PC-3 (cell line): ENCODE measurements around the gene ARHGEF39. TPM values are rescaled to one million over a fixed set of nuclear protein-coding genes. Genes with fewer than 3 reads are reported as not detected.

ENCODE experiments used
- ATAC-seq: fragments of 200-7000 bp; cut with Tn5 transposase; 2 replicates; pipeline ENCODE4 v1.9.1; 2020; ENCODE audit warnings: mild to moderate bottlenecking, moderate library complexity
- BruUV-seq: library from RNA; stranded (reverse); fragments of 400-500 nt; replicated peaks from 2 replicates; lab custom pipeline; 2021; lab: Mats Ljungman, UMichigan
- CTCF ChIA-PET: fragments of 300-600 bp; sonication (Branson Sonifier 250); formaldehyde crosslinking; loops from one replicate; lab custom pipeline; 2022; ENCODE audit warnings: antibody characterized with exemption; lab: Charles Lee
- POLR2A ChIA-PET: fragments of 300-600 bp; sonication (Branson Sonifier 250); formaldehyde crosslinking; loops from one replicate; lab custom pipeline; 2022; ENCODE audit warnings: antibody characterized with exemption; ENCODE audit not compliant: unreplicated experiment; lab: Charles Lee
- DNase-seq: peaks from one replicate; pipeline ENCODE4 v3.0.0-alpha.2; 2015
- H2AFZ ChIP-seq: fragments of 300-600 bp; sonication (generic); 2 replicates; pipeline ENCODE4 v1.6.0; 2016; ENCODE audit warnings: antibody characterized with exemption, low read length
- H3F3A ChIP-seq: fragments of 300-600 bp; sonication (generic); one replicate; pipeline ENCODE4 v1.6.0; 2017; ENCODE audit warnings: antibody characterized with exemption, low read length, control low read depth, mild to moderate bottlenecking; ENCODE audit not compliant: unreplicated experiment
- H3K27ac ChIP-seq: fragments of 300-600 bp; sonication (generic); 2 replicates; pipeline ENCODE4 v1.5.1; 2016; ENCODE audit warnings: mild to moderate bottlenecking, low read length
- H3K27me3 ChIP-seq: fragments of 300-600 bp; sonication (generic); 2 replicates; pipeline ENCODE4 v1.6.1; 2016; ENCODE audit warnings: low read length, mixed read lengths
- H3K36me3 ChIP-seq: fragments of 300-600 bp; sonication (generic); 2 replicates; pipeline ENCODE4 v1.6.1; 2016; ENCODE audit warnings: low read depth, mixed run types, low read length, mixed read lengths
- H3K4me1 ChIP-seq: fragments of 300-600 bp; sonication (generic); 2 replicates; pipeline ENCODE4 v1.5.1; 2016; ENCODE audit warnings: low read length; ENCODE audit not compliant: insufficient read depth
- H3K4me2 ChIP-seq: fragments of 300-600 bp; sonication (generic); 2 replicates; pipeline ENCODE4 v1.6.0; 2016; ENCODE audit warnings: low read length
- H3K4me3 ChIP-seq: fragments of 300-600 bp; sonication (generic); 2 replicates; pipeline ENCODE4 v1.5.1; 2016; ENCODE audit warnings: mild to moderate bottlenecking, low read length, mixed read lengths
- H3K79me2 ChIP-seq: fragments of 300-600 bp; sonication (generic); 2 replicates; pipeline ENCODE4 v1.6.1; 2017; ENCODE audit warnings: low read length, mixed read lengths
- H3K9ac ChIP-seq: fragments of 300-600 bp; sonication (generic); 2 replicates; pipeline ENCODE4 v1.6.0; 2016; ENCODE audit warnings: mild to moderate bottlenecking, low read length
- H3K9me2 ChIP-seq: fragments of 300-600 bp; sonication (generic); replicated peaks from 2 replicates; pipeline ENCODE4 v1.6.1; 2016; ENCODE audit warnings: mixed run types, low read length, mixed read lengths
- H3K9me3 ChIP-seq: fragments of 300-600 bp; sonication (generic); 2 replicates; pipeline ENCODE4 v1.6.1; 2016; ENCODE audit warnings: low read length, mixed read lengths
- H4K20me1 ChIP-seq: fragments of 300-600 bp; sonication (generic); 2 replicates; pipeline ENCODE4 v1.6.1; 2016; ENCODE audit warnings: low read length, mixed read lengths
- CTCF ChIP-seq: fragments of 300-600 bp; sonication (generic); conservative IDR thresholded peaks from 2 replicates; pipeline ENCODE4 v1.5.1; 2017; ENCODE audit warnings: antibody characterized with exemption, low read depth, mild to moderate bottlenecking, low read length
- EZH2 ChIP-seq: fragments of 300-600 bp; sonication (generic); IDR thresholded peaks from one replicate; pipeline ENCODE4 v1.6.1; 2017; ENCODE audit warnings: antibody characterized with exemption, mild to moderate bottlenecking, low read length; ENCODE audit not compliant: unreplicated experiment
- EZH2phosphoT487 ChIP-seq: fragments of 300-600 bp; sonication (generic); IDR thresholded peaks from 2 replicates; pipeline ENCODE4 v1.6.1; 2018; ENCODE audit warnings: mild to moderate bottlenecking, antibody characterized with exemption, low read length, borderline replicate concordance
- intact Hi-C: fragments of 100-400 bp; cut with micrococcal nuclease; formaldehyde crosslinking; loops from 2 replicates; pipeline ENCODE4 v1.9.0; 2023
- microRNA-seq: library from miRNA; unstranded; fragments of <30 nt; microRNA quantifications from one replicate; pipeline ENCODE4 v1.1.0, GENCODE V29; 2020; ENCODE audit not compliant: unreplicated experiment
- total RNA-seq: library from RNA; depleted of rRNA; stranded (reverse); fragments of >200 nt; gene quantifications from 2 replicates; pipeline ENCODE4 v1.2.3, GENCODE V29; 2014; rRNA removed

The ARHGEF39 gene
- total RNA-seq, 1 experiment from 2014 or later = 2.6 TPM

- H3K36me3 ChIP-seq = no peaks in the 10 kb centered on the region; the same call in 1 of the 2 replicates
- H3K79me2 ChIP-seq = peaks cover 7% of the 10 kb centered on the region
- H3K4me2 ChIP-seq = no peak overlapping the region
- peak; percentile 58 for TF ChIP-seq CTCF
- TF ChIP-seq EZH2phosphoT487 = no peak
- H3K4me1 ChIP-seq = peaks cover 8% of the 10 kb centered on the region; the same call in 1 of the 2 replicates
- no peak overlapping the region for H3K27ac ChIP-seq
- BruUV-seq = no TSS peak
- no peaks in the 10 kb centered on the region for H3K9me2 ChIP-seq
- no peaks in the 10 kb centered on the region for H4K20me1 ChIP-seq
- ChIA-PET POLR2A (no interaction called here), CTCF (no interaction called here)
- DNase-seq (peak; percentile 47), ATAC-seq (peak; percentile 58)
- H3K4me3 ChIP-seq = no peak overlapping the region
- H3F3A ChIP-seq = no peaks in the 10 kb centered on the region
- no peak overlapping the region for H2AFZ ChIP-seq
- no peaks in the 10 kb centered on the region for H3K27me3 ChIP-seq
- intact Hi-C loops = no loop called here
- H3K9ac ChIP-seq = no peak overlapping the region
- H3K9me3 ChIP-seq = no peaks in the 10 kb centered on the region
These were observed 53.7 kb downstream of the ARHGEF39 start for GRCh38 chr9:35611230-35611797.

- Histone ChIP-seq H3K79me2 (peaks cover 14% of the 10 kb centered on the region), H3K9me2 (no peaks in the 10 kb centered on the region), H2AFZ (no peak overlapping the region), H3K9ac (no peak overlapping the region), H3K9me3 (no peaks in the 10 kb centered on the region), H3K4me2 (no peak overlapping the region), H3K36me3 (no peaks in the 10 kb centered on the region; the same call in 1 of the 2 replicates), H3F3A (no peaks in the 10 kb centered on the region), H3K27ac (no peak overlapping the region), H4K20me1 (no peaks in the 10 kb centered on the region), H3K4me3 (no peak overlapping the region), H3K27me3 (no peaks in the 10 kb centered on the region), H3K4me1 (peaks cover 8% of the 10 kb centered on the region; the same call in 1 of the 2 replicates)
- DNase-seq = no peak
- CTCF ChIA-PET = no interaction called here
- ATAC-seq = no peak
- TF ChIP-seq EZH2 (no peak), CTCF (no peak), EZH2phosphoT487 (no peak)
- intact Hi-C loops = no loop called here
- POLR2A ChIA-PET = no interaction called here
- no TSS peak for BruUV-seq
These were observed 55.2 kb downstream of the ARHGEF39 start for GRCh38 chr9:35609820-35610163.

Small RNA genes lying within 50 kb of the gene (microRNA-seq; reads per million reads assigned to microRNA genes)
- 0.75 reads per million for gene MIR6852

Other genes with a start within 250 kb of the ARHGEF39 start
- 10.7 and 13.3 TPM in 2 replicates for gene RUSC2, start 175.1 kb downstream of the ARHGEF39 start, total RNA-seq
- gene TESK1, start 59.9 kb downstream of the ARHGEF39 start, total RNA-seq = 11.2 and 25.2 TPM in 2 replicates
- gene CD72, start 46.8 kb downstream of the ARHGEF39 start, total RNA-seq = 0.15 TPM in 1 of 2 replicates, not detected in the other
- not detected in 2 replicates for gene SIT1, start 14.3 kb downstream of the ARHGEF39 start, total RNA-seq
- gene RMRP, start 7.2 kb downstream of the ARHGEF39 start, total RNA-seq = 23,421 and 36,790 TPM in 2 replicates
- gene CCDC107, start 6.9 kb downstream of the ARHGEF39 start, total RNA-seq = 34.9 and 37.0 TPM in 2 replicates
- gene CA9, start 8.7 kb upstream of the ARHGEF39 start, total RNA-seq = 7.7 and 11.2 TPM in 2 replicates
- gene TPM2, start 24.7 kb upstream of the ARHGEF39 start, total RNA-seq = 7.0 and 10.4 TPM in 2 replicates
- 118 and 153 TPM in 2 replicates for gene TLN1, start 67.0 kb upstream of the ARHGEF39 start, total RNA-seq
- 34.8 and 47.1 TPM in 2 replicates for gene CREB3, start 67.5 kb upstream of the ARHGEF39 start, total RNA-seq
- 60.9 and 81.7 TPM in 2 replicates for gene GBA2, start 84.0 kb upstream of the ARHGEF39 start, total RNA-seq
- gene RGP1, start 84.1 kb upstream of the ARHGEF39 start, total RNA-seq = 13.8 and 14.3 TPM in 2 replicates
- gene MSMP, start 89.1 kb upstream of the ARHGEF39 start, total RNA-seq = 145 and 149 TPM in 2 replicates
- 1.0 and 1.5 TPM in 2 replicates for gene NPR2, start 126.4 kb upstream of the ARHGEF39 start, total RNA-seq
- gene SPAG8, start 147.1 kb upstream of the ARHGEF39 start, total RNA-seq = not detected in 2 replicates
- gene HINT2, start 149.8 kb upstream of the ARHGEF39 start, total RNA-seq = 69.7 and 78.5 TPM in 2 replicates
- gene FAM221B, start 163.5 kb upstream of the ARHGEF39 start, total RNA-seq = 0.29 TPM in 1 of 2 replicates, not detected in the other
- 1.6 and 2.4 TPM in 2 replicates for gene TMEM8B, start 164.0 kb upstream of the ARHGEF39 start, total RNA-seq
- gene OR13J1, start 205.2 kb upstream of the ARHGEF39 start, total RNA-seq = not detected in 2 replicates
- 1.7 TPM in 2 replicates for gene HRCT1, start 241.0 kb upstream of the ARHGEF39 start, total RNA-seq
- 0.35 TPM in 1 of 2 replicates, not detected in the other for gene SPAAR, start 244.3 kb upstream of the ARHGEF39 start, total RNA-seq